H9 (cell line): Measurements from ENCODE around the gene PLEKHG3. TPM values are rescaled to one million over a fixed set of nuclear protein-coding genes. Genes with fewer than 3 reads are reported as not detected.

ENCODE experiments used
- DNase-seq: peaks from one replicate; pipeline ENCODE4 v3.0.0-alpha.2; 2017
- H2AFZ ChIP-seq: one replicate; pipeline ENCODE4 v1.6.1; 2013; ENCODE audit warnings: mild to moderate bottlenecking, low read length, control low read depth, moderate library complexity
- H2AK5ac ChIP-seq: 2 replicates; pipeline ENCODE4 v1.6.1; 2013; ENCODE audit warnings: low read length, control low read depth, mixed read lengths; ENCODE audit not compliant: insufficient read length
- H2BK120ac ChIP-seq: one replicate; pipeline ENCODE4 v1.6.1; 2013; ENCODE audit warnings: low read depth, mild to moderate bottlenecking, low read length, control low read depth, inconsistent platforms; ENCODE audit not compliant: poor library complexity, severe bottlenecking
- H2BK12ac ChIP-seq: 2 replicates; pipeline ENCODE4 v1.6.1; 2013; ENCODE audit warnings: low read length, control low read depth, mixed read lengths, low read depth; ENCODE audit not compliant: insufficient read length
- H2BK15ac ChIP-seq: 2 replicates; pipeline ENCODE4 v1.6.1; 2013; ENCODE audit warnings: low read depth, low read length, control low read depth
- H2BK20ac ChIP-seq: one replicate; pipeline ENCODE4 v1.6.1; 2013; ENCODE audit warnings: low read depth, mild to moderate bottlenecking, low read length, control low read depth, inconsistent platforms; ENCODE audit not compliant: poor library complexity, severe bottlenecking
- H2BK5ac ChIP-seq: 2 replicates; pipeline ENCODE4 v1.6.1; 2013; ENCODE audit warnings: low read length, control low read depth, mixed read lengths; ENCODE audit not compliant: insufficient read length
- H3K14ac ChIP-seq: 2 replicates; pipeline ENCODE4 v1.6.1; 2013; ENCODE audit warnings: low read length, control low read depth; ENCODE audit not compliant: insufficient read depth
- H3K18ac ChIP-seq: 2 replicates; pipeline ENCODE4 v1.6.1; 2013; ENCODE audit warnings: low read depth, mild to moderate bottlenecking, mixed read lengths, low read length, control low read depth; ENCODE audit not compliant: insufficient read length
- H3K23ac ChIP-seq: 2 replicates; pipeline ENCODE4 v1.6.1; 2013; ENCODE audit warnings: low read length, control low read depth, mixed read lengths, low read depth; ENCODE audit not compliant: insufficient read length
- H3K23me2 ChIP-seq: 2 replicates; pipeline ENCODE4 v1.6.1; 2013; ENCODE audit warnings: low read depth, mild to moderate bottlenecking, mixed read lengths, low read length, control low read depth; ENCODE audit not compliant: insufficient read length, poor library complexity, severe bottlenecking
- H3K27ac ChIP-seq: 2 replicates; pipeline ENCODE4 v1.5.1; 2013; ENCODE audit warnings: low read length, control low read depth, mixed read lengths, low read depth; ENCODE audit not compliant: insufficient read length
- H3K27me3 ChIP-seq: 2 replicates; pipeline ENCODE4 v1.6.1; 2013; ENCODE audit warnings: low read length, control low read depth, inconsistent platforms; ENCODE audit not compliant: insufficient read depth
- H3K4ac ChIP-seq: 2 replicates; pipeline ENCODE4 v1.6.1; 2013; ENCODE audit warnings: low read depth, mild to moderate bottlenecking, control low read depth, inconsistent platforms, low read length, moderate library complexity
- H3K4me1 ChIP-seq: 2 replicates; pipeline ENCODE4 v1.6.1; 2013; ENCODE audit warnings: low read length, control low read depth, inconsistent platforms; ENCODE audit not compliant: insufficient read depth
- H3K4me2 ChIP-seq: 2 replicates; pipeline ENCODE4 v1.6.1; 2013; ENCODE audit warnings: low read length, control low read depth, mixed read lengths; ENCODE audit not compliant: insufficient read length, insufficient read depth
- H3K56ac ChIP-seq: 2 replicates; pipeline ENCODE4 v1.6.1; 2013; ENCODE audit warnings: low read depth, mild to moderate bottlenecking, mixed read lengths, low read length, control low read depth; ENCODE audit not compliant: insufficient read length
- H3K79me1 ChIP-seq: 2 replicates; pipeline ENCODE4 v1.6.1; 2013; ENCODE audit warnings: low read depth, mild to moderate bottlenecking, moderate library complexity, low read length, control low read depth, inconsistent platforms; ENCODE audit not compliant: insufficient read depth, poor library complexity, severe bottlenecking
- H3K79me2 ChIP-seq: 2 replicates; pipeline ENCODE4 v1.6.1; 2013; ENCODE audit warnings: low read length, control low read depth, inconsistent platforms; ENCODE audit not compliant: insufficient read depth
- H3K9ac ChIP-seq: 2 replicates; pipeline ENCODE4 v1.6.1; 2013; ENCODE audit warnings: low read length, control low read depth, mixed read lengths; ENCODE audit not compliant: insufficient read length; ENCODE audit errors: extremely low read depth
- H3K9me3 ChIP-seq: one replicate; pipeline ENCODE4 v1.6.1; 2013; ENCODE audit warnings: low read depth, low read length, inconsistent platforms; ENCODE audit not compliant: control insufficient read depth
- H3T11ph ChIP-seq: one replicate; pipeline ENCODE4 v1.6.1; 2013; ENCODE audit warnings: mild to moderate bottlenecking, low read length, control low read depth, inconsistent platforms
- H4K20me1 ChIP-seq: one replicate; pipeline ENCODE4 v1.6.1; 2013; ENCODE audit not compliant: control insufficient read depth, insufficient read length, insufficient read depth
- H4K5ac ChIP-seq: 2 replicates; pipeline ENCODE4 v1.6.1; 2013; ENCODE audit warnings: low read depth, mild to moderate bottlenecking, mixed read lengths, low read length, control low read depth; ENCODE audit not compliant: insufficient read length
- H4K8ac ChIP-seq: replicated peaks from 2 replicates; pipeline ENCODE4 v1.6.1; 2013; ENCODE audit warnings: low read length, control low read depth, mixed read lengths, low read depth; ENCODE audit not compliant: insufficient read length
- H4K91ac ChIP-seq: 2 replicates; pipeline ENCODE4 v1.6.1; 2013; ENCODE audit warnings: low read depth, mild to moderate bottlenecking, moderate library complexity, mixed read lengths, low read length, control low read depth; ENCODE audit not compliant: insufficient read length
- H3K27ac Mint-ChIP-seq, 3 experiments: 2 replicates in 2 of 3; 3 replicates in 1 of 3; pipeline ENCODE4 v1.8.0; 2020 to 2021; ENCODE audit warnings: mixed read lengths in 3 of 3, mild to moderate bottlenecking in 1 of 3, moderate library complexity in 1 of 3
- H3K27me3 Mint-ChIP-seq: 2 replicates; pipeline ENCODE4 v1.8.0; 2021; ENCODE audit warnings: low read depth, mild to moderate bottlenecking, moderate library complexity, mixed read lengths
- H3K36me3 Mint-ChIP-seq, 3 experiments: 2 replicates in 2 of 3; 3 replicates in 1 of 3; pipeline ENCODE4 v1.8.0; 2020 to 2021; ENCODE audit warnings: low read depth in 3 of 3, mixed read lengths in 3 of 3; ENCODE audit not compliant: insufficient read depth in 1 of 3
- H3K4me1 Mint-ChIP-seq, 2 experiments: 2 replicates each; pipeline ENCODE4 v1.8.0; 2020; ENCODE audit warnings: mixed read lengths in 2 of 2
- H3K4me3 Mint-ChIP-seq, 2 experiments: 2 replicates in 1 of 2; 3 replicates in 1 of 2; pipeline ENCODE4 v1.8.0; 2020 to 2021; ENCODE audit warnings: mild to moderate bottlenecking in 2 of 2, mixed read lengths in 2 of 2, moderate library complexity in 1 of 2
- H3K9me3 Mint-ChIP-seq, 2 experiments: 2 replicates in 1 of 2; 3 replicates in 1 of 2; pipeline ENCODE4 v1.8.0; 2020; ENCODE audit warnings: mild to moderate bottlenecking in 2 of 2, mixed read lengths in 2 of 2, moderate library complexity in 1 of 2
- WGBS: extraction: QIAGEN DNeasy Blood & Tissue Kit; methylation state at CpG from one replicate; pipeline ENCODE4 v1.1.7; 2013; ENCODE audit warnings: missing lambda C conversion rate, low lambda C conversion rate, mixed read lengths; ENCODE audit not compliant: insufficient read length; ENCODE audit errors: extremely low coverage; 5-methylcytosine and 5-hydroxymethylcytosine counted together
- total RNA-seq: library from RNA; stranded (reverse); gene quantifications from 2 replicates; pipeline ENCODE4 v1.2.1, GENCODE V29; 2021
- TF ChIP-seq, protein P1 (sequence below): fragments of 200-600 bp; sonication (generic); conservative IDR thresholded peaks from 3 replicates; pipeline ENCODE4 v1.8.0; 2021; ENCODE audit warnings: antibody characterized with exemption, mild to moderate bottlenecking

Gene PLEKHG3
- total RNA-seq, 1 experiment from 2014 or later, result 48.5 TPM

- Mint-ChIP-seq H3K36me3 (peaks cover 7 to 31% (median 9%) of the 10 kb centered on the region in 3 experiments; a peak in 6 of 7 replicates), H3K4me3 (no peak overlapping the region), H3K9me3 (peaks cover 22 to 27% of the 10 kb centered on the region in 2 experiments), H3K27me3 (peaks cover 3% of the 10 kb centered on the region), H3K4me1 (peaks cover 8 to 10% of the 10 kb centered on the region in 2 experiments), H3K27ac (no peak overlapping the region; a peak in 1 of 7 replicates)
- Histone ChIP-seq H2BK5ac (no peak overlapping the region), H3K4ac (no peak overlapping the region), H2BK20ac (no peak overlapping the region), H3T11ph (no peak overlapping the region), H2AFZ (no peak overlapping the region), H4K20me1 (no peaks in the 10 kb centered on the region), H3K23me2 (no peaks in the 10 kb centered on the region), H2BK120ac (no peak overlapping the region), H3K9me3 (no peaks in the 10 kb centered on the region), H3K79me2 (no peaks in the 10 kb centered on the region), H3K23ac (no peak overlapping the region), H4K8ac (no peak overlapping the region), H3K4me2 (no peak overlapping the region), H3K27ac (no peak overlapping the region), H2BK12ac (no peak overlapping the region), H3K9ac (no peak overlapping the region), H3K27me3 (no peaks in the 10 kb centered on the region), H2AK5ac (no peak overlapping the region), H2BK15ac (no peak overlapping the region), H3K4me1 (no peaks in the 10 kb centered on the region), H3K14ac (no peak overlapping the region), H3K56ac (no peak overlapping the region), H4K5ac (no peak overlapping the region), H3K18ac (no peak overlapping the region), H4K91ac (no peak overlapping the region), H3K79me1 (no peaks in the 10 kb centered on the region)
- DNase-seq, result no peak
- WGBS, result no CpG with 5 or more reads among the region's 18 CpGs
- TF ChIP-seq, protein P1, sequence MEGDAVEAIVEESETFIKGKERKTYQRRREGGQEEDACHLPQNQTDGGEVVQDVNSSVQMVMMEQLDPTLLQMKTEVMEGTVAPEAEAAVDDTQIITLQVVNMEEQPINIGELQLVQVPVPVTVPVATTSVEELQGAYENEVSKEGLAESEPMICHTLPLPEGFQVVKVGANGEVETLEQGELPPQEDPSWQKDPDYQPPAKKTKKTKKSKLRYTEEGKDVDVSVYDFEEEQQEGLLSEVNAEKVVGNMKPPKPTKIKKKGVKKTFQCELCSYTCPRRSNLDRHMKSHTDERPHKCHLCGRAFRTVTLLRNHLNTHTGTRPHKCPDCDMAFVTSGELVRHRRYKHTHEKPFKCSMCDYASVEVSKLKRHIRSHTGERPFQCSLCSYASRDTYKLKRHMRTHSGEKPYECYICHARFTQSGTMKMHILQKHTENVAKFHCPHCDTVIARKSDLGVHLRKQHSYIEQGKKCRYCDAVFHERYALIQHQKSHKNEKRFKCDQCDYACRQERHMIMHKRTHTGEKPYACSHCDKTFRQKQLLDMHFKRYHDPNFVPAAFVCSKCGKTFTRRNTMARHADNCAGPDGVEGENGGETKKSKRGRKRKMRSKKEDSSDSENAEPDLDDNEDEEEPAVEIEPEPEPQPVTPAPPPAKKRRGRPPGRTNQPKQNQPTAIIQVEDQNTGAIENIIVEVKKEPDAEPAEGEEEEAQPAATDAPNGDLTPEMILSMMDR, result no peak
Measured at GRCh38 chr14:64773046-64773445, 68.8 kb downstream of the PLEKHG3 start.
